H9 (cell line): ENCODE data around the gene HBD. TPM values are rescaled to one million over a fixed set of nuclear protein-coding genes. Genes with fewer than 3 reads are reported as not detected.

Experiments
- DNase-seq: peaks from one replicate; pipeline ENCODE4 v3.0.0-alpha.2; 2017
- H2AFZ ChIP-seq: one replicate; pipeline ENCODE4 v1.6.1; 2013; ENCODE audit warnings: mild to moderate bottlenecking, low read length, control low read depth, moderate library complexity
- H2AK5ac ChIP-seq: 2 replicates; pipeline ENCODE4 v1.6.1; 2013; ENCODE audit warnings: low read length, control low read depth, mixed read lengths; ENCODE audit not compliant: insufficient read length
- H2BK120ac ChIP-seq: one replicate; pipeline ENCODE4 v1.6.1; 2013; ENCODE audit warnings: low read depth, mild to moderate bottlenecking, low read length, control low read depth, inconsistent platforms; ENCODE audit not compliant: poor library complexity, severe bottlenecking
- H2BK12ac ChIP-seq: 2 replicates; pipeline ENCODE4 v1.6.1; 2013; ENCODE audit warnings: low read length, control low read depth, mixed read lengths, low read depth; ENCODE audit not compliant: insufficient read length
- H2BK15ac ChIP-seq: 2 replicates; pipeline ENCODE4 v1.6.1; 2013; ENCODE audit warnings: low read depth, low read length, control low read depth
- H2BK20ac ChIP-seq: one replicate; pipeline ENCODE4 v1.6.1; 2013; ENCODE audit warnings: low read depth, mild to moderate bottlenecking, low read length, control low read depth, inconsistent platforms; ENCODE audit not compliant: poor library complexity, severe bottlenecking
- H2BK5ac ChIP-seq: 2 replicates; pipeline ENCODE4 v1.6.1; 2013; ENCODE audit warnings: low read length, control low read depth, mixed read lengths; ENCODE audit not compliant: insufficient read length
- H3K14ac ChIP-seq: 2 replicates; pipeline ENCODE4 v1.6.1; 2013; ENCODE audit warnings: low read length, control low read depth; ENCODE audit not compliant: insufficient read depth
- H3K18ac ChIP-seq: 2 replicates; pipeline ENCODE4 v1.6.1; 2013; ENCODE audit warnings: low read depth, mild to moderate bottlenecking, mixed read lengths, low read length, control low read depth; ENCODE audit not compliant: insufficient read length
- H3K23ac ChIP-seq: 2 replicates; pipeline ENCODE4 v1.6.1; 2013; ENCODE audit warnings: low read length, control low read depth, mixed read lengths, low read depth; ENCODE audit not compliant: insufficient read length
- H3K23me2 ChIP-seq: 2 replicates; pipeline ENCODE4 v1.6.1; 2013; ENCODE audit warnings: low read depth, mild to moderate bottlenecking, mixed read lengths, low read length, control low read depth; ENCODE audit not compliant: insufficient read length, poor library complexity, severe bottlenecking
- H3K27ac ChIP-seq: 2 replicates; pipeline ENCODE4 v1.5.1; 2013; ENCODE audit warnings: low read length, control low read depth, mixed read lengths, low read depth; ENCODE audit not compliant: insufficient read length
- H3K27me3 ChIP-seq: 2 replicates; pipeline ENCODE4 v1.6.1; 2013; ENCODE audit warnings: low read length, control low read depth, inconsistent platforms; ENCODE audit not compliant: insufficient read depth
- H3K4ac ChIP-seq: 2 replicates; pipeline ENCODE4 v1.6.1; 2013; ENCODE audit warnings: low read depth, mild to moderate bottlenecking, control low read depth, inconsistent platforms, low read length, moderate library complexity
- H3K4me1 ChIP-seq: 2 replicates; pipeline ENCODE4 v1.6.1; 2013; ENCODE audit warnings: low read length, control low read depth, inconsistent platforms; ENCODE audit not compliant: insufficient read depth
- H3K4me2 ChIP-seq: 2 replicates; pipeline ENCODE4 v1.6.1; 2013; ENCODE audit warnings: low read length, control low read depth, mixed read lengths; ENCODE audit not compliant: insufficient read length, insufficient read depth
- H3K56ac ChIP-seq: 2 replicates; pipeline ENCODE4 v1.6.1; 2013; ENCODE audit warnings: low read depth, mild to moderate bottlenecking, mixed read lengths, low read length, control low read depth; ENCODE audit not compliant: insufficient read length
- H3K79me1 ChIP-seq: 2 replicates; pipeline ENCODE4 v1.6.1; 2013; ENCODE audit warnings: low read depth, mild to moderate bottlenecking, moderate library complexity, low read length, control low read depth, inconsistent platforms; ENCODE audit not compliant: insufficient read depth, poor library complexity, severe bottlenecking
- H3K79me2 ChIP-seq: 2 replicates; pipeline ENCODE4 v1.6.1; 2013; ENCODE audit warnings: low read length, control low read depth, inconsistent platforms; ENCODE audit not compliant: insufficient read depth
- H3K9ac ChIP-seq: 2 replicates; pipeline ENCODE4 v1.6.1; 2013; ENCODE audit warnings: low read length, control low read depth, mixed read lengths; ENCODE audit not compliant: insufficient read length; ENCODE audit errors: extremely low read depth
- H3K9me3 ChIP-seq: one replicate; pipeline ENCODE4 v1.6.1; 2013; ENCODE audit warnings: low read depth, low read length, inconsistent platforms; ENCODE audit not compliant: control insufficient read depth
- H3T11ph ChIP-seq: one replicate; pipeline ENCODE4 v1.6.1; 2013; ENCODE audit warnings: mild to moderate bottlenecking, low read length, control low read depth, inconsistent platforms
- H4K20me1 ChIP-seq: one replicate; pipeline ENCODE4 v1.6.1; 2013; ENCODE audit not compliant: control insufficient read depth, insufficient read length, insufficient read depth
- H4K5ac ChIP-seq: 2 replicates; pipeline ENCODE4 v1.6.1; 2013; ENCODE audit warnings: low read depth, mild to moderate bottlenecking, mixed read lengths, low read length, control low read depth; ENCODE audit not compliant: insufficient read length
- H4K8ac ChIP-seq: replicated peaks from 2 replicates; pipeline ENCODE4 v1.6.1; 2013; ENCODE audit warnings: low read length, control low read depth, mixed read lengths, low read depth; ENCODE audit not compliant: insufficient read length
- H4K91ac ChIP-seq: 2 replicates; pipeline ENCODE4 v1.6.1; 2013; ENCODE audit warnings: low read depth, mild to moderate bottlenecking, moderate library complexity, mixed read lengths, low read length, control low read depth; ENCODE audit not compliant: insufficient read length
- H3K27ac Mint-ChIP-seq, 3 experiments: 2 replicates in 2 of 3; 3 replicates in 1 of 3; pipeline ENCODE4 v1.8.0; 2020 to 2021; ENCODE audit warnings: mixed read lengths in 3 of 3, mild to moderate bottlenecking in 1 of 3, moderate library complexity in 1 of 3
- H3K27me3 Mint-ChIP-seq: 2 replicates; pipeline ENCODE4 v1.8.0; 2021; ENCODE audit warnings: low read depth, mild to moderate bottlenecking, moderate library complexity, mixed read lengths
- H3K36me3 Mint-ChIP-seq, 3 experiments: 2 replicates in 2 of 3; 3 replicates in 1 of 3; pipeline ENCODE4 v1.8.0; 2020 to 2021; ENCODE audit warnings: low read depth in 3 of 3, mixed read lengths in 3 of 3; ENCODE audit not compliant: insufficient read depth in 1 of 3
- H3K4me1 Mint-ChIP-seq, 2 experiments: 2 replicates each; pipeline ENCODE4 v1.8.0; 2020; ENCODE audit warnings: mixed read lengths in 2 of 2
- H3K4me3 Mint-ChIP-seq, 2 experiments: 2 replicates in 1 of 2; 3 replicates in 1 of 2; pipeline ENCODE4 v1.8.0; 2020 to 2021; ENCODE audit warnings: mild to moderate bottlenecking in 2 of 2, mixed read lengths in 2 of 2, moderate library complexity in 1 of 2
- H3K9me3 Mint-ChIP-seq, 2 experiments: 2 replicates in 1 of 2; 3 replicates in 1 of 2; pipeline ENCODE4 v1.8.0; 2020; ENCODE audit warnings: mild to moderate bottlenecking in 2 of 2, mixed read lengths in 2 of 2, moderate library complexity in 1 of 2
- WGBS: extraction: QIAGEN DNeasy Blood & Tissue Kit; methylation state at CpG from one replicate; pipeline ENCODE4 v1.1.7; 2013; ENCODE audit warnings: missing lambda C conversion rate, low lambda C conversion rate, mixed read lengths; ENCODE audit not compliant: insufficient read length; ENCODE audit errors: extremely low coverage; 5-methylcytosine and 5-hydroxymethylcytosine counted together
- total RNA-seq: library from RNA; stranded (reverse); gene quantifications from 2 replicates; pipeline ENCODE4 v1.2.1, GENCODE V29; 2021
- TF ChIP-seq, protein P1 (sequence below): fragments of 200-600 bp; sonication (generic); conservative IDR thresholded peaks from 3 replicates; pipeline ENCODE4 v1.8.0; 2021; ENCODE audit warnings: antibody characterized with exemption, mild to moderate bottlenecking

Gene HBD
- total RNA-seq, 1 experiment from 2014 or later: not detected

DNA sequence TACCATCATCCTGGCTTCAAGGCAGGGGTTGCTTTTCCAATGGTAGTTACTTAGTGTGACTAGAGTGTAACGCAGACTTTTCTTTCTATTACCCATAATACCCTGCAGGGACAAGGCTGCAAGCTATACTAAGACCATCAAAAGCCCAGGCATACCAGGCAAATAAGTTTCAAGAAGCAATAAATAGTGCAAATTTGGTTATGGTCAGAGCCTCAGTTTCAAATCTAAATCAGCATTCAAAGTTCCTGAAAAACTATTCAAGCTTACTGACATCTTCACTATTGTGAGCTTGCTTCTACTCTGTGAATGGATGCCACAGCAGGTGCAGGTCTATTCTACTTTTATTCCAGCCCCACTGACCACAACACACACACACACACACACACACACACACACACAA, 4.9 kb downstream of the HBD start:
- Histone ChIP-seq H3K27ac (no peak overlapping the region), H3K79me2 (no peaks in the 10 kb centered on the region), H4K5ac (no peak overlapping the region), H2BK12ac (no peak overlapping the region), H3K27me3 (no peaks in the 10 kb centered on the region), H3K79me1 (no peaks in the 10 kb centered on the region), H3K23ac (no peak overlapping the region), H2BK5ac (no peak overlapping the region), H3K4ac (no peak overlapping the region), H2BK20ac (no peak overlapping the region), H2AFZ (no peak overlapping the region), H3K9me3 (no peaks in the 10 kb centered on the region), H3K56ac (no peak overlapping the region), H3K14ac (no peak overlapping the region), H4K8ac (no peak overlapping the region), H3T11ph (no peak overlapping the region), H2AK5ac (no peak overlapping the region), H4K20me1 (no peaks in the 10 kb centered on the region), H3K4me1 (no peaks in the 10 kb centered on the region), H3K18ac (no peak overlapping the region), H2BK15ac (no peak overlapping the region), H3K23me2 (no peaks in the 10 kb centered on the region), H2BK120ac (no peak overlapping the region), H3K9ac (no peak overlapping the region), H4K91ac (no peak overlapping the region), H3K4me2 (no peak overlapping the region)
- H3K4me1 Mint-ChIP-seq: no peaks in the 10 kb centered on the region
- H3K27me3 Mint-ChIP-seq: no peaks in the 10 kb centered on the region
- WGBS: no CpG with 5 or more reads among the region's 1 CpG
- H3K27ac Mint-ChIP-seq: no peak overlapping the region
- H3K9me3 Mint-ChIP-seq: no peaks in the 10 kb centered on the region
- DNase-seq: no peak
- no peaks in the 10 kb centered on the region for H3K36me3 Mint-ChIP-seq
- TF ChIP-seq, protein P1, sequence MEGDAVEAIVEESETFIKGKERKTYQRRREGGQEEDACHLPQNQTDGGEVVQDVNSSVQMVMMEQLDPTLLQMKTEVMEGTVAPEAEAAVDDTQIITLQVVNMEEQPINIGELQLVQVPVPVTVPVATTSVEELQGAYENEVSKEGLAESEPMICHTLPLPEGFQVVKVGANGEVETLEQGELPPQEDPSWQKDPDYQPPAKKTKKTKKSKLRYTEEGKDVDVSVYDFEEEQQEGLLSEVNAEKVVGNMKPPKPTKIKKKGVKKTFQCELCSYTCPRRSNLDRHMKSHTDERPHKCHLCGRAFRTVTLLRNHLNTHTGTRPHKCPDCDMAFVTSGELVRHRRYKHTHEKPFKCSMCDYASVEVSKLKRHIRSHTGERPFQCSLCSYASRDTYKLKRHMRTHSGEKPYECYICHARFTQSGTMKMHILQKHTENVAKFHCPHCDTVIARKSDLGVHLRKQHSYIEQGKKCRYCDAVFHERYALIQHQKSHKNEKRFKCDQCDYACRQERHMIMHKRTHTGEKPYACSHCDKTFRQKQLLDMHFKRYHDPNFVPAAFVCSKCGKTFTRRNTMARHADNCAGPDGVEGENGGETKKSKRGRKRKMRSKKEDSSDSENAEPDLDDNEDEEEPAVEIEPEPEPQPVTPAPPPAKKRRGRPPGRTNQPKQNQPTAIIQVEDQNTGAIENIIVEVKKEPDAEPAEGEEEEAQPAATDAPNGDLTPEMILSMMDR: no peak
- no peak overlapping the region for H3K4me3 Mint-ChIP-seq
